IMR-90 (cell line): Measurements from ENCODE around the gene MCTP2. TPM values are rescaled to one million over a fixed set of nuclear protein-coding genes. Genes with fewer than 3 reads are reported as not detected.

Experiments used
- ATAC-seq: fragments of 200-7000 bp; cut with Tn5 transposase; 2 replicates; pipeline ENCODE4 v1.9.1; 2020; ENCODE audit warnings: low read depth, mild to moderate bottlenecking, moderate library complexity
- BruUV-seq: library from RNA; stranded (reverse); fragments of 400-500 nt; replicated peaks from 2 replicates; lab custom pipeline; 2021; lab: Mats Ljungman, UMichigan
- CTCF ChIA-PET: fragments of 300-600 bp; formaldehyde crosslinking; extraction: SDS; loops from one replicate; lab custom pipeline; 2021; ENCODE audit warnings: antibody characterized with exemption; lab: Yijun Ruan, JAX
- POLR2A ChIA-PET: fragments of 300-600 bp; sonication (Branson Sonifier 250); formaldehyde crosslinking; loops from one replicate; lab custom pipeline; 2022; ENCODE audit warnings: antibody characterized with exemption; ENCODE audit not compliant: unreplicated experiment; lab: Charles Lee
- DNase-seq: peaks from one replicate; pipeline ENCODE4 v3.0.0; 2013
- H2AFZ ChIP-seq: replicated peaks from 2 replicates; pipeline ENCODE3; 2013; ENCODE audit warnings: low read length, mild to moderate bottlenecking; ENCODE audit not compliant: poor library complexity
- H2AK5ac ChIP-seq: 2 replicates; pipeline ENCODE4 v1.6.1; 2013; ENCODE audit warnings: low read depth, low read length, inconsistent platforms
- H2AK9ac ChIP-seq: replicated peaks from 2 replicates; pipeline ENCODE3; 2013; ENCODE audit warnings: mild to moderate bottlenecking, low read depth, low read length, moderate library complexity; ENCODE audit not compliant: poor library complexity
- H2BK120ac ChIP-seq: 2 replicates; pipeline ENCODE4 v1.6.1; 2013; ENCODE audit warnings: low read depth, low read length, inconsistent platforms
- H2BK15ac ChIP-seq: 3 replicates; pipeline ENCODE4 v1.6.1; 2013; ENCODE audit warnings: low read depth, low read length, inconsistent platforms
- H2BK20ac ChIP-seq: 2 replicates; pipeline ENCODE4 v1.6.1; 2013; ENCODE audit warnings: low read depth, mild to moderate bottlenecking, inconsistent platforms, low read length, moderate library complexity
- H2BK5ac ChIP-seq: 2 replicates; pipeline ENCODE4 v1.6.1; 2013; ENCODE audit warnings: mild to moderate bottlenecking, low read depth, low read length, inconsistent platforms; ENCODE audit not compliant: poor library complexity, severe bottlenecking
- H3K14ac ChIP-seq: replicated peaks from 2 replicates; pipeline ENCODE4 v1.6.1; 2013; ENCODE audit warnings: low read depth, low read length, inconsistent platforms
- H3K18ac ChIP-seq: 2 replicates; pipeline ENCODE4 v1.6.1; 2013; ENCODE audit warnings: low read depth, low read length, control low read depth
- H3K23ac ChIP-seq: 2 replicates; pipeline ENCODE4 v1.6.1; 2013; ENCODE audit warnings: low read depth, low read length, inconsistent platforms
- H3K27ac ChIP-seq: 2 replicates; pipeline ENCODE4 v1.5.1; 2013; ENCODE audit warnings: mild to moderate bottlenecking, control low read depth, low read length; ENCODE audit not compliant: insufficient read depth
- H3K27me3 ChIP-seq: 2 replicates; pipeline ENCODE4 v1.6.1; 2013; ENCODE audit warnings: low read length; ENCODE audit not compliant: control insufficient read depth, insufficient read depth
- H3K36me3 ChIP-seq: 2 replicates; pipeline ENCODE4 v1.6.1; 2013; ENCODE audit warnings: low read length, mixed read lengths; ENCODE audit not compliant: control insufficient read depth, insufficient read depth
- H3K4ac ChIP-seq: 2 replicates; pipeline ENCODE4 v1.6.1; 2013; ENCODE audit warnings: low read depth, low read length, inconsistent platforms
- H3K4me1 ChIP-seq: 2 replicates; pipeline ENCODE4 v1.6.1; 2013; ENCODE audit warnings: low read length, mixed read lengths; ENCODE audit not compliant: control insufficient read depth, insufficient read depth
- H3K4me2 ChIP-seq: 2 replicates; pipeline ENCODE4 v1.6.1; 2013; ENCODE audit warnings: low read depth, mild to moderate bottlenecking, control low read depth, low read length, moderate library complexity
- H3K4me3 ChIP-seq: 2 replicates; pipeline ENCODE4 v1.5.1; 2013; ENCODE audit warnings: low read depth, mild to moderate bottlenecking, control low read depth, low read length, moderate library complexity; ENCODE audit not compliant: insufficient read depth
- H3K56ac ChIP-seq: 2 replicates; pipeline ENCODE4 v1.6.1; 2013; ENCODE audit warnings: low read length, inconsistent platforms; ENCODE audit not compliant: insufficient read depth; ENCODE audit errors: extremely low read depth
- H3K79me1 ChIP-seq, 2 experiments: 2 replicates each; pipeline ENCODE4 v1.6.1; 2013; ENCODE audit warnings: low read length in 2 of 2, inconsistent platforms in 1 of 2, low read depth in 1 of 2
- H3K9ac ChIP-seq: 2 replicates; pipeline ENCODE4 v1.6.1; 2013; ENCODE audit warnings: low read depth, low read length, control low read depth
- H3K9me1 ChIP-seq: 2 replicates; pipeline ENCODE4 v1.6.1; 2013; ENCODE audit warnings: low read length, inconsistent platforms; ENCODE audit not compliant: insufficient read depth
- H3K9me3 ChIP-seq: 2 replicates; pipeline ENCODE4 v1.6.1; 2013; ENCODE audit warnings: low read length; ENCODE audit not compliant: control insufficient read depth, insufficient read depth
- H4K20me1 ChIP-seq: 2 replicates; pipeline ENCODE4 v1.6.1; 2013; ENCODE audit warnings: low read length, inconsistent platforms; ENCODE audit not compliant: insufficient read depth
- H4K5ac ChIP-seq: 2 replicates; pipeline ENCODE4 v1.6.1; 2013; ENCODE audit warnings: mild to moderate bottlenecking, low read depth, low read length, control low read depth
- H4K8ac ChIP-seq, 2 experiments: 2 replicates each; pipeline ENCODE4 v1.6.1; 2013; ENCODE audit warnings: low read depth in 2 of 2, low read length in 2 of 2, control low read depth in 1 of 2, inconsistent platforms in 1 of 2
- H4K91ac ChIP-seq: 2 replicates; pipeline ENCODE4 v1.6.1; 2013; ENCODE audit warnings: low read depth, low read length, inconsistent platforms; ENCODE audit not compliant: insufficient read depth
- BHLHE40 ChIP-seq: fragments of 150-350 bp; IDR thresholded peaks from 2 replicates; pipeline ENCODE4 v1.6.1; 2016; ENCODE audit warnings: mild to moderate bottlenecking, low read depth, low read length
- CTCF ChIP-seq: conservative IDR thresholded peaks from 2 replicates; pipeline ENCODE4 v1.5.1; 2012; ENCODE audit warnings: mild to moderate bottlenecking, low read depth, low read length, improper control_type of control experiment
- FOS ChIP-seq: fragments of 150-350 bp; IDR thresholded peaks from 2 replicates; pipeline ENCODE4 v1.6.1; 2016; ENCODE audit warnings: low read depth, low read length
- NFE2L2 ChIP-seq: fragments of 150-350 bp; IDR thresholded peaks from 2 replicates; pipeline ENCODE4 v1.6.1; 2016; ENCODE audit warnings: low read depth, mild to moderate bottlenecking, low read length
- RAD21 ChIP-seq: IDR thresholded peaks from 2 replicates; pipeline ENCODE4 v1.6.1; 2012; ENCODE audit warnings: low read length, improper control_type of control experiment
- SMC3 ChIP-seq: fragments of 150-350 bp; IDR thresholded peaks from 2 replicates; pipeline ENCODE4 v1.6.1; 2016; ENCODE audit warnings: low read depth, mild to moderate bottlenecking, antibody characterized with exemption, low read length, moderate library complexity
- WGBS, 2 experiments: methylation state at CpG; one replicate each; pipeline versions ENCODE4 v1.1.5 to v1.1.7; 2013; ENCODE audit warnings: missing lambda C conversion rate in 2 of 2; ENCODE audit not compliant: insufficient read length in 1 of 2; ENCODE audit errors: extremely low coverage in 2 of 2; 5-methylcytosine and 5-hydroxymethylcytosine counted together
- dilution Hi-C: fragments of 300-500 bp; cut with HindIII; formaldehyde crosslinking; loops from one replicate; pipeline ENCODE4 v1.14.3; 2018; ENCODE audit warnings: low sequenced_read_pairs; ENCODE audit not compliant: unreplicated experiment
- in situ Hi-C: fragments of 300-500 bp; cut with MboI; formaldehyde crosslinking; loops from 3 replicates; pipeline ENCODE4 v1.14.3; 2019; ENCODE audit warnings: low sequenced_read_pairs, inconsistent platforms, mixed read lengths
- intact Hi-C: fragments of 100-400 bp; cut with micrococcal nuclease; formaldehyde crosslinking; loops from 2 replicates; pipeline ENCODE4 v1.10.0; 2022
- polyA plus RNA-seq, 3 experiments: library from polyadenylated mRNA; depleted of rRNA; stranded (reverse); fragments of >200 nt; gene quantifications; 2 replicates each; pipeline ENCODE4 v1.2.3, GENCODE V29; 2012; ENCODE audit warnings: low replicate concordance in 1 of 3
- total RNA-seq: library from RNA; depleted of rRNA; stranded (reverse); fragments of >200 nt; gene quantifications from 2 replicates; pipeline ENCODE4 v1.2.3, GENCODE V29; 2012
- TF ChIP-seq, protein P1 (sequence below): fragments of 150-350 bp; IDR thresholded peaks from 2 replicates; pipeline ENCODE4 v1.6.1; 2017; ENCODE audit warnings: mild to moderate bottlenecking, antibody characterized with exemption, low read length, low read depth

Gene MCTP2
- total and polyA plus RNA-seq, 2 of the 4 experiments (the other 2 are of a cell fraction), result 5.1 to 9.9 TPM

- H3K18ac ChIP-seq, result no peak overlapping the region
- H3K9me3 ChIP-seq, result no peaks in the 10 kb centered on the region; the same call in 1 of the 2 replicates
- H3K4me1 ChIP-seq, result no peaks in the 10 kb centered on the region
- ATAC-seq (no peak), DNase-seq (no peak)
- no peak overlapping the region for H3K4me3 ChIP-seq
- H3K23ac ChIP-seq, result no peak overlapping the region
- intact Hi-C loops, result no loop called here
- no peak overlapping the region for H3K4ac ChIP-seq
- H3K36me3 ChIP-seq, result no peaks in the 10 kb centered on the region; the same call in 1 of the 2 replicates
- H2AK5ac ChIP-seq, result no peak overlapping the region
- no peak overlapping the region for H2BK5ac ChIP-seq
- WGBS, 2 experiments, result no CpG with 5 or more reads among the region's 8 CpGs
- no peak overlapping the region for H2BK120ac ChIP-seq
- no peaks in the 10 kb centered on the region for H4K20me1 ChIP-seq
- no peak overlapping the region for H2AFZ ChIP-seq
- no peak overlapping the region for H2BK15ac ChIP-seq
- no peak overlapping the region for H3K27ac ChIP-seq
- no peaks in the 10 kb centered on the region for H3K27me3 ChIP-seq
- no peaks in the 10 kb centered on the region for H3K9me1 ChIP-seq
- H3K9ac ChIP-seq, result no peak overlapping the region
- in situ Hi-C loops, result no loop called here
- H3K79me1 ChIP-seq, result no peaks in the 10 kb centered on the region
- no peak overlapping the region for H4K91ac ChIP-seq
- dilution Hi-C loops, result no loop called here
- TF ChIP-seq RAD21 (no peak), BHLHE40 (no peak), CTCF (no peak), SMC3 (no peak), FOS (no peak), NFE2L2 (no peak)
- TF ChIP-seq, protein P1, sequence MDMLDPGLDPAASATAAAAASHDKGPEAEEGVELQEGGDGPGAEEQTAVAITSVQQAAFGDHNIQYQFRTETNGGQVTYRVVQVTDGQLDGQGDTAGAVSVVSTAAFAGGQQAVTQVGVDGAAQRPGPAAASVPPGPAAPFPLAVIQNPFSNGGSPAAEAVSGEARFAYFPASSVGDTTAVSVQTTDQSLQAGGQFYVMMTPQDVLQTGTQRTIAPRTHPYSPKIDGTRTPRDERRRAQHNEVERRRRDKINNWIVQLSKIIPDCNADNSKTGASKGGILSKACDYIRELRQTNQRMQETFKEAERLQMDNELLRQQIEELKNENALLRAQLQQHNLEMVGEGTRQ, result no peak
- no peak overlapping the region for H3K4me2 ChIP-seq
- no peak overlapping the region for H2BK20ac ChIP-seq
- H3K56ac ChIP-seq, result no peak overlapping the region
- no TSS peak for BruUV-seq
- CTCF ChIA-PET, result interaction anchor here (0.8 kb wide), 1 partner anchor 9 kb away, joined by 3 read pairs; no protein-coding TSS in a partner anchor
- H3K14ac ChIP-seq, result no peak overlapping the region
- no peak overlapping the region for H4K5ac ChIP-seq
- H2AK9ac ChIP-seq, result no peak overlapping the region
- POLR2A ChIA-PET, result no interaction called here
- H4K8ac ChIP-seq, result no peak overlapping the region
Measured at GRCh38 chr15:94457661-94458060, 226.3 kb downstream of the MCTP2 start.
